Hematopoietic multipotent progenitor cell treated with erythropoietin and hydrocortisone succinate and interleukin-3 and kit ligand, for 17 days (in vitro differentiated cells): ENCODE data around the gene FXR2.

Experiments
- DNase-seq: peaks from one replicate; pipeline ENCODE4 v3.0.0-alpha.2; 2015; ENCODE audit warnings: low spot score

The FXR2 gene

GRCh38 chr17:7548585-7549400 is 65.9 kb downstream of the FXR2 start, which contains the start of gene TNFSF12:
TSS of gene TNFSF12 (plus strand) at chr17:7549058. CDS start at chr17:7549154, 96 bp downstream.
- no peak for DNase-seq

GRCh38 chr17:7544911-7545310 is 69.8 kb downstream of the FXR2 start:
- DNase-seq: no peak
